ENCODE results near the gene C19orf44.
"Not testable (repeated sequence)": the region's sequence is repeated elsewhere in the genome, so short reads cannot be mapped to it uniquely, and the experiment has no call there.

Gene C19orf44

GRCh38 chr19:16497837-16498236 lies 1.6 kb downstream of the C19orf44 start:
- TF ChIP-seq CTCF (IDR thresholded peaks at IDR 0.05; ENCODE audit: low read depth, low read length) = no peak
- no peaks in the 10 kb centered on the region for H3K36me3 ChIP-seq
- no peaks in the 10 kb centered on the region for H3K4me1 ChIP-seq
- no peak for DNase-seq
- H3K9me3 ChIP-seq = no peaks in the 10 kb centered on the region
- no peaks in the 10 kb centered on the region for H3K27me3 ChIP-seq
- H3K4me3 ChIP-seq (ENCODE audit: low read depth, low read length) = no peak overlapping the region

- Histone ChIP-seq H3K4me1 (no peaks in the 10 kb centered on the region), H3K4me3 (ENCODE audit: low read depth, low read length) (no peak overlapping the region), H3K9me3 (no peaks in the 10 kb centered on the region), H3K36me3 (peaks cover 20% of the 10 kb centered on the region), H3K27me3 (no peaks in the 10 kb centered on the region)
- TF ChIP-seq CTCF (IDR thresholded peaks at IDR 0.05; ENCODE audit: low read depth, low read length) = no peak
- no peak for DNase-seq
Measured at GRCh38 chr19:16504271-16504670, 8.1 kb downstream of the C19orf44 start.

GRCh38 chr19:16506161-16506560 lies 10.0 kb downstream of the C19orf44 start:
- not testable (repeated sequence) for H3K27me3 ChIP-seq; DNase-seq; H3K4me1 ChIP-seq; H3K4me3 ChIP-seq (ENCODE audit: low read depth, low read length); H3K9me3 ChIP-seq
- peaks cover 37% of the 10 kb centered on the region for H3K36me3 ChIP-seq

GRCh38 chr19:16506961-16507360 lies 10.8 kb downstream of the C19orf44 start:
- Histone ChIP-seq H3K36me3 (peaks cover 38% of the 10 kb centered on the region), H3K4me3 (ENCODE audit: low read depth, low read length) (no peak overlapping the region), H3K4me1 (no peaks in the 10 kb centered on the region), H3K9me3 (no peaks in the 10 kb centered on the region), H3K27me3 (no peaks in the 10 kb centered on the region)
- DNase-seq = no peak
- TF ChIP-seq CTCF (IDR thresholded peaks at IDR 0.05; ENCODE audit: low read depth, low read length) = no peak

- DNase-seq = no peak
- no peak overlapping the region for H3K4me3 ChIP-seq (ENCODE audit: low read depth, low read length)
- H3K27me3 ChIP-seq = no peaks in the 10 kb centered on the region
- TF ChIP-seq CTCF (IDR thresholded peaks at IDR 0.05; ENCODE audit: low read depth, low read length) = no peak
- no peaks in the 10 kb centered on the region for H3K9me3 ChIP-seq
- H3K36me3 ChIP-seq = peaks cover 44% of the 10 kb centered on the region
- H3K4me1 ChIP-seq = no peaks in the 10 kb centered on the region
Measured at GRCh38 chr19:16508546-16508945, 12.4 kb downstream of the C19orf44 start.

- Histone ChIP-seq H3K9me3 (no peaks in the 10 kb centered on the region), H3K4me3 (ENCODE audit: low read depth, low read length) (no peak overlapping the region), H3K36me3 (peaks cover 38% of the 10 kb centered on the region), H3K27me3 (no peaks in the 10 kb centered on the region), H3K4me1 (no peaks in the 10 kb centered on the region)
- DNase-seq = no peak
- no peak for TF ChIP-seq CTCF (IDR thresholded peaks at IDR 0.05; ENCODE audit: low read depth, low read length)
Measured at GRCh38 chr19:16509141-16510061, 13.2 kb downstream of the C19orf44 start.

- H3K4me3 ChIP-seq (ENCODE audit: low read depth, low read length); H3K27me3 ChIP-seq; H3K9me3 ChIP-seq; DNase-seq; H3K4me1 ChIP-seq: not testable (repeated sequence)
- peaks cover 53% of the 10 kb centered on the region for H3K36me3 ChIP-seq
Measured at GRCh38 chr19:16512611-16513010, 16.4 kb downstream of the C19orf44 start.
